H1 (cell line): ENCODE results near the gene MTG1. TPM values are rescaled to one million over a fixed set of nuclear protein-coding genes. Genes with fewer than 3 reads are reported as not detected.

Source experiments
- ASH2L ChIP-seq: fragments of 200-600, 300-600 bp; sonication (generic); IDR thresholded peaks from one replicate; pipeline ENCODE4 v1.7.1; 2017; ENCODE audit warnings: low read length
- CBX5 ChIP-seq: fragments of 300-800, 300-1000 bp; sonication (generic); IDR thresholded peaks from 2 replicates; pipeline ENCODE4 v1.7.1; 2016; ENCODE audit warnings: antibody characterized with exemption, low read length, low read depth
- CEBPB ChIP-seq: IDR thresholded peaks from 2 replicates; pipeline ENCODE4 v1.6.1; 2012; ENCODE audit warnings: low read depth, low read length
- FOSL1 ChIP-seq: IDR thresholded peaks from 2 replicates; pipeline ENCODE4 v1.6.1; 2011; ENCODE audit warnings: mild to moderate bottlenecking, low read depth, low read length, moderate library complexity; ENCODE audit not compliant: insufficient read depth
- HDAC2 ChIP-seq, 2 experiments: fragments of 300-600 bp in 1 of 2; sonication (generic) in 1 of 2; IDR thresholded peaks; 2 replicates each; pipeline ENCODE4 v1.6.1; 2011 to 2012; ENCODE audit warnings: low read depth in 2 of 2, low read length in 2 of 2, mild to moderate bottlenecking in 2 of 2, moderate library complexity in 2 of 2, borderline replicate concordance in 1 of 2, inconsistent platforms in 1 of 2
- KDM1A ChIP-seq: fragments of 200-600, 300-600 bp; sonication (generic); IDR thresholded peaks from 2 replicates; pipeline ENCODE4 v1.7.1; 2016; ENCODE audit warnings: mild to moderate bottlenecking, low read length, borderline replicate concordance
- POLR2A ChIP-seq, 2 experiments: IDR thresholded peaks; 1 replicate in 1 of 2; 2 replicates in 1 of 2; pipeline ENCODE4 v1.6.1; 2011; ENCODE audit warnings: low read depth in 2 of 2, low read length in 2 of 2, mild to moderate bottlenecking in 2 of 2; ENCODE audit errors: control extremely low read depth in 1 of 2
- RBBP5 ChIP-seq: IDR thresholded peaks from 2 replicates; pipeline ENCODE4 v1.7.1; 2012; ENCODE audit warnings: low read depth, mild to moderate bottlenecking, inconsistent platforms, low read length, moderate library complexity, borderline replicate concordance
- SAP30 ChIP-seq: fragments of 300-600 bp; sonication (generic); IDR thresholded peaks from 2 replicates; pipeline ENCODE4 v1.7.1; 2012; ENCODE audit warnings: low read length, moderate library complexity, mild to moderate bottlenecking, inconsistent platforms; ENCODE audit not compliant: insufficient read depth, insufficient replicate concordance
- TCF12 ChIP-seq: IDR thresholded peaks from 2 replicates; pipeline ENCODE4 v1.6.1; 2011; ENCODE audit warnings: low read depth, mild to moderate bottlenecking, low read length
- TEAD4 ChIP-seq: IDR thresholded peaks from 2 replicates; pipeline ENCODE4 v1.6.1; 2012; ENCODE audit warnings: low read depth, low read length, inconsistent platforms, mixed read lengths
- polyA plus RNA-seq, 7 experiments: library from polyadenylated mRNA; depleted of rRNA in 3 of 7; stranded (reverse) in 5 of 7; unstranded in 2 of 7; fragments of >200 nt in 5 of 7; fragments of 200-250 nt in 2 of 7; gene quantifications; 1 replicate in 5 of 7; 2 replicates in 1 of 7; 4 replicates in 1 of 7; pipeline versions ENCODE4 v1.2.1 to v1.2.3, GENCODE V29; 2011 to 2013; ENCODE audit warnings: missing spikeins in 2 of 7, mixed read lengths in 2 of 7
- total RNA-seq: library from RNA; stranded (reverse); fragmentation: NEBNext Ultra II Directional; extraction: Animal tissue kit (Norgen Biotek cat#: 25700); gene quantifications from 2 replicates; pipeline ENCODE4 v1.2.1, GENCODE V29; 2021
- TF ChIP-seq, protein P1 (sequence below): fragments of 300-600 bp; sonication (generic); IDR thresholded peaks from 2 replicates; pipeline ENCODE4 v1.7.1; 2012; ENCODE audit warnings: low read length, moderate library complexity, mild to moderate bottlenecking, inconsistent platforms; ENCODE audit not compliant: insufficient replicate concordance

The MTG1 gene
- total and polyA plus RNA-seq, 2 of the 8 experiments (the other 6 are each of a cell fraction or from before 2014, with no cell fraction given): 56.6 to 81.6 TPM

DNA sequence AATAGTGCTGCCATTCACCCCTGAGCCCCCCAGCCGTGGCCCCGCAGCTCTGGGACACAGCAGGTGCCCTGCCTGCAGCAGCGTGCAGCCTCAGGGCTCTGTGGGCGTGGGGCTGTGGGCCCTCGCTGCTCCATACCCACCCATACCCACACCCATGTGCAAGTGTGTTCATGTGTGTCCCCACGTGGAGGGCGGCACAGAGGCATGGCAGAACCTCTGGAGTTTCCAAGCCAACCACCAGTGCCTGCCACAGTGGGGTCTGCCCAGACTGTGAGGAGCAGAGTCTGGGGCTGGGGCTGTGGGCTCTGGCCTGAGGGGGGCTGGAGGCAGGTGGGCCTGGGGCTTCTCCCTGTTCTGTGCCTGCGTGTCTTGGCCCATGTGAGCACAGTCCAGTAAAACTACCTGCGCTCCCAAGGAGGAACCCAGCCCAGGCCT lies 44.4 kb upstream of the MTG1 start (continued):
- TF ChIP-seq, protein P1, sequence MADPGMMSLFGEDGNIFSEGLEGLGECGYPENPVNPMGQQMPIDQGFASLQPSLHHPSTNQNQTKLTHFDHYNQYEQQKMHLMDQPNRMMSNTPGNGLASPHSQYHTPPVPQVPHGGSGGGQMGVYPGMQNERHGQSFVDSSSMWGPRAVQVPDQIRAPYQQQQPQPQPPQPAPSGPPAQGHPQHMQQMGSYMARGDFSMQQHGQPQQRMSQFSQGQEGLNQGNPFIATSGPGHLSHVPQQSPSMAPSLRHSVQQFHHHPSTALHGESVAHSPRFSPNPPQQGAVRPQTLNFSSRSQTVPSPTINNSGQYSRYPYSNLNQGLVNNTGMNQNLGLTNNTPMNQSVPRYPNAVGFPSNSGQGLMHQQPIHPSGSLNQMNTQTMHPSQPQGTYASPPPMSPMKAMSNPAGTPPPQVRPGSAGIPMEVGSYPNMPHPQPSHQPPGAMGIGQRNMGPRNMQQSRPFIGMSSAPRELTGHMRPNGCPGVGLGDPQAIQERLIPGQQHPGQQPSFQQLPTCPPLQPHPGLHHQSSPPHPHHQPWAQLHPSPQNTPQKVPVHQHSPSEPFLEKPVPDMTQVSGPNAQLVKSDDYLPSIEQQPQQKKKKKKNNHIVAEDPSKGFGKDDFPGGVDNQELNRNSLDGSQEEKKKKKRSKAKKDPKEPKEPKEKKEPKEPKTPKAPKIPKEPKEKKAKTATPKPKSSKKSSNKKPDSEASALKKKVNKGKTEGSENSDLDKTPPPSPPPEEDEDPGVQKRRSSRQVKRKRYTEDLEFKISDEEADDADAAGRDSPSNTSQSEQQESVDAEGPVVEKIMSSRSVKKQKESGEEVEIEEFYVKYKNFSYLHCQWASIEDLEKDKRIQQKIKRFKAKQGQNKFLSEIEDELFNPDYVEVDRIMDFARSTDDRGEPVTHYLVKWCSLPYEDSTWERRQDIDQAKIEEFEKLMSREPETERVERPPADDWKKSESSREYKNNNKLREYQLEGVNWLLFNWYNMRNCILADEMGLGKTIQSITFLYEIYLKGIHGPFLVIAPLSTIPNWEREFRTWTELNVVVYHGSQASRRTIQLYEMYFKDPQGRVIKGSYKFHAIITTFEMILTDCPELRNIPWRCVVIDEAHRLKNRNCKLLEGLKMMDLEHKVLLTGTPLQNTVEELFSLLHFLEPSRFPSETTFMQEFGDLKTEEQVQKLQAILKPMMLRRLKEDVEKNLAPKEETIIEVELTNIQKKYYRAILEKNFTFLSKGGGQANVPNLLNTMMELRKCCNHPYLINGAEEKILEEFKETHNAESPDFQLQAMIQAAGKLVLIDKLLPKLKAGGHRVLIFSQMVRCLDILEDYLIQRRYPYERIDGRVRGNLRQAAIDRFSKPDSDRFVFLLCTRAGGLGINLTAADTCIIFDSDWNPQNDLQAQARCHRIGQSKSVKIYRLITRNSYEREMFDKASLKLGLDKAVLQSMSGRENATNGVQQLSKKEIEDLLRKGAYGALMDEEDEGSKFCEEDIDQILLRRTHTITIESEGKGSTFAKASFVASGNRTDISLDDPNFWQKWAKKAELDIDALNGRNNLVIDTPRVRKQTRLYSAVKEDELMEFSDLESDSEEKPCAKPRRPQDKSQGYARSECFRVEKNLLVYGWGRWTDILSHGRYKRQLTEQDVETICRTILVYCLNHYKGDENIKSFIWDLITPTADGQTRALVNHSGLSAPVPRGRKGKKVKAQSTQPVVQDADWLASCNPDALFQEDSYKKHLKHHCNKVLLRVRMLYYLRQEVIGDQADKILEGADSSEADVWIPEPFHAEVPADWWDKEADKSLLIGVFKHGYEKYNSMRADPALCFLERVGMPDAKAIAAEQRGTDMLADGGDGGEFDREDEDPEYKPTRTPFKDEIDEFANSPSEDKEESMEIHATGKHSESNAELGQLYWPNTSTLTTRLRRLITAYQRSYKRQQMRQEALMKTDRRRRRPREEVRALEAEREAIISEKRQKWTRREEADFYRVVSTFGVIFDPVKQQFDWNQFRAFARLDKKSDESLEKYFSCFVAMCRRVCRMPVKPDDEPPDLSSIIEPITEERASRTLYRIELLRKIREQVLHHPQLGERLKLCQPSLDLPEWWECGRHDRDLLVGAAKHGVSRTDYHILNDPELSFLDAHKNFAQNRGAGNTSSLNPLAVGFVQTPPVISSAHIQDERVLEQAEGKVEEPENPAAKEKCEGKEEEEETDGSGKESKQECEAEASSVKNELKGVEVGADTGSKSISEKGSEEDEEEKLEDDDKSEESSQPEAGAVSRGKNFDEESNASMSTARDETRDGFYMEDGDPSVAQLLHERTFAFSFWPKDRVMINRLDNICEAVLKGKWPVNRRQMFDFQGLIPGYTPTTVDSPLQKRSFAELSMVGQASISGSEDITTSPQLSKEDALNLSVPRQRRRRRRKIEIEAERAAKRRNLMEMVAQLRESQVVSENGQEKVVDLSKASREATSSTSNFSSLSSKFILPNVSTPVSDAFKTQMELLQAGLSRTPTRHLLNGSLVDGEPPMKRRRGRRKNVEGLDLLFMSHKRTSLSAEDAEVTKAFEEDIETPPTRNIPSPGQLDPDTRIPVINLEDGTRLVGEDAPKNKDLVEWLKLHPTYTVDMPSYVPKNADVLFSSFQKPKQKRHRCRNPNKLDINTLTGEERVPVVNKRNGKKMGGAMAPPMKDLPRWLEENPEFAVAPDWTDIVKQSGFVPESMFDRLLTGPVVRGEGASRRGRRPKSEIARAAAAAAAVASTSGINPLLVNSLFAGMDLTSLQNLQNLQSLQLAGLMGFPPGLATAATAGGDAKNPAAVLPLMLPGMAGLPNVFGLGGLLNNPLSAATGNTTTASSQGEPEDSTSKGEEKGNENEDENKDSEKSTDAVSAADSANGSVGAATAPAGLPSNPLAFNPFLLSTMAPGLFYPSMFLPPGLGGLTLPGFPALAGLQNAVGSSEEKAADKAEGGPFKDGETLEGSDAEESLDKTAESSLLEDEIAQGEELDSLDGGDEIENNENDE: no peak
- TF ChIP-seq CBX5: no peak
- TF ChIP-seq FOSL1: no peak
- TF ChIP-seq ASH2L: no peak
- TF ChIP-seq RBBP5: no peak
- no peak for TF ChIP-seq SAP30
- no peak for TF ChIP-seq POLR2A (IDR thresholded peaks at IDR 0.05; ENCODE audit: control extremely low read depth in 1 of 2, low read depth in 2 of 2, low read length in 2 of 2)
- no peak for TF ChIP-seq HDAC2 (IDR thresholded peaks at IDR 0.05; ENCODE audit: borderline replicate concordance in 1 of 2, low read depth in 2 of 2, low read length in 2 of 2)
- no peak for TF ChIP-seq KDM1A
- TF ChIP-seq TCF12: no peak
- no peak for TF ChIP-seq TEAD4
- no peak for TF ChIP-seq CEBPB
